Peyer's patch (tissue), 4 donors: ENCODE measurements around the gene SEPTIN5. TPM values are rescaled to one million over a fixed set of nuclear protein-coding genes. Genes with fewer than 3 reads are reported as not detected.

Source experiments
- DNase-seq, 3 donors: peaks; one replicate each; pipeline ENCODE4 v3.0.0-alpha.2; 2017 to 2019
- H3K27ac ChIP-seq, 4 donors: fragments of 200-600 bp; sonication (generic); one replicate each; pipeline ENCODE4 v1.5.1; 2016 to 2019
- H3K27me3 ChIP-seq, 2 donors: fragments of 200-600 bp; sonication (generic); one replicate each; pipeline ENCODE4 v1.5.1; 2019
- H3K36me3 ChIP-seq, 3 donors: fragments of 200-600 bp; sonication (generic); one replicate each; pipeline ENCODE4 v1.5.1; 2016 to 2019
- H3K4me1 ChIP-seq, 4 donors: fragments of 200-600 bp; sonication (generic); one replicate each; pipeline ENCODE4 v1.5.1; 2016 to 2019
- H3K4me3 ChIP-seq, 4 donors: fragments of 200-600 bp; sonication (generic); 1 replicate in 3 of 4; 2 replicates in 1 of 4; pipeline ENCODE4 v1.5.1; 2016 to 2019; ENCODE audit warnings: mild to moderate bottlenecking in 1 of 4
- H3K9me3 ChIP-seq, 4 donors: fragments of 200-600 bp; sonication (generic); one replicate each; pipeline ENCODE4 v1.5.1; 2016 to 2019; ENCODE audit warnings: mild to moderate bottlenecking in 1 of 4
- CTCF ChIP-seq, 6 experiments: fragments of 450-650 bp in 4 of 6; fragments of 200-600 bp in 2 of 6; sonication (generic) in 1 of 6; IDR thresholded peaks; one replicate each; pipeline ENCODE4 v1.5.1; 2017 to 2019; ENCODE audit warnings: antibody characterized with exemption in 6 of 6, mild to moderate bottlenecking in 3 of 6, moderate library complexity in 1 of 6
- POLR2A ChIP-seq, 2 donors: fragments of 450-650 bp; IDR thresholded peaks; one replicate each; pipeline ENCODE4 v1.5.1; 2017; ENCODE audit warnings: antibody characterized with exemption in 2 of 2, mild to moderate bottlenecking in 2 of 2, moderate library complexity in 2 of 2
- total RNA-seq, 4 donors: library from RNA; depleted of rRNA; stranded (reverse); fragments of >200 nt; gene quantifications; one replicate each; pipeline ENCODE4 v1.1.0, GENCODE V29; 2016

The SEPTIN5 gene
- total RNA-seq, 4 donors from 2014 or later, result 2.8 to 20.6 (median 5.0) TPM

DNA sequence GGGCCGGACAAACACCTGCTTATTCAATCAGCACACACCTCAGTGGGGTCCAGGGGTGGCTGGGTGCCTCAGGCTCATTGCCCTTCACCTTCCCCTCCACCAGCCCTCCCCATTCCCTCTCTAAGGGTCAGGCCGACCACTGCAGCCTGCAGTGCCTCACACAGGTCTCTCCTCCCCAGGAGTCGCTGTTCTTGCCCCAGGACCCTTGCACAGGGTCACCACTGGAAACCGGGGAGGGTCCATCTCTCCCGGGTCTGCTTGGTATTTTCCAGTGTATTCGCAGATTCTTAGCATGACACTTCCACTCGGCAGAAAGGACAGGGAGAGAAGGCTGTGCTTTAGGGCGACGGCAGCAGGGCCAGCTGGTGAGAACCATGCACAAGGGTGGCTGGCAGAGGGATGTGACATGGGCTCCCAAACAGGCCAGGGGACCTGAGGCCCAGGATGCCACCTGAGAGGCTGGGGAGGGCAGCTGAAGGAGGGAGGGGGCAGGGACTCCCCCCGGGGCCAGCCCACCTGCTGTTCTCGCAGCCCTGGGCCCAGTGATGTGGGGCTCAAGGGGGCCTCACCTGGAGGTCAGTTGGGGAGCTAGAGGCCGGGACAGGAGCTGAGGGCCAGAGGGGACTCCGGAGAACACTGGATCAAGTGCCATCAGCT lies 30.2 kb downstream of the SEPTIN5 start:
- no peak for DNase-seq
- no peak overlapping the region for H3K27ac ChIP-seq
- H3K27me3 ChIP-seq, result no peaks in the 10 kb centered on the region
- H3K4me3 ChIP-seq, result no peak overlapping the region
- no peaks in the 10 kb centered on the region for H3K4me1 ChIP-seq
- H3K36me3 ChIP-seq, result no peaks in the 10 kb centered on the region
- no peaks in the 10 kb centered on the region for H3K9me3 ChIP-seq
- TF ChIP-seq CTCF (IDR thresholded peaks at IDR 0.05) (no peak), POLR2A (IDR thresholded peaks at IDR 0.05) (no peak)

- DNase-seq, result no peak
- no peaks in the 10 kb centered on the region for H3K27me3 ChIP-seq
- TF ChIP-seq CTCF (IDR thresholded peaks at IDR 0.05) (no peak), POLR2A (IDR thresholded peaks at IDR 0.05) (no peak)
These were observed 31.1 kb downstream of the SEPTIN5 start for GRCh38 chr22:19745155-19746101.

DNA sequence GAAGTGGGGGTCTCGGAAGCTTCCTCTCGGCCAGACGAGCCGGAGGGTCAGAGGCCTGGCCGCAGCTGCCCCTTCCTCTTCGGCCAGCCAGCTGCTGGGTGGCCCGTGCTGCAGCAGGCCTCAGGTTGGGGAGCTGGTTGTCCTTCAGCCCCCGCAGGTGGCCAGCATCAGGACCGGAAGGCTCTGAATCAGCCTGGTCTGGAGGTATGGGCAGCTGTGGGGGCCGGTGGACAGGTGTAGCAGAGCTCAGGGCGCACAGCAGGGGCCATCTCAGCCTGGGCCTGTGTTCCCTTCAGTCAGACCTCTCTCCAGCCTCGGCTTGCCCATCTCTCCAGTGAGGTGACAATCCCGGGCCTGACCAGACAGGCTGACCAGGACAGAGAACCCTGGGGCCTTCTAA lies 32.4 kb downstream of the SEPTIN5 start:
- DNase-seq, result no peak
- TF ChIP-seq POLR2A (IDR thresholded peaks at IDR 0.05) (no peak), CTCF (IDR thresholded peaks at IDR 0.05) (no peak)
- no peak overlapping the region for H3K4me3 ChIP-seq

More at GRCh38 chr22:19745155-19746101, 31.1 kb downstream of the SEPTIN5 start:
- H3K36me3 ChIP-seq, result no peaks in the 10 kb centered on the region
- no peaks in the 10 kb centered on the region for H3K4me1 ChIP-seq
- H3K27ac ChIP-seq, result no peak overlapping the region
- H3K4me3 ChIP-seq, result no peak overlapping the region
- H3K9me3 ChIP-seq, result no peaks in the 10 kb centered on the region

GRCh38 chr22:19747551-19747950 lies 33.2 kb downstream of the SEPTIN5 start:
- Histone ChIP-seq H3K36me3 (no peaks in the 10 kb centered on the region), H3K9me3 (no peaks in the 10 kb centered on the region), H3K27ac (no peak overlapping the region), H3K4me3 (no peak overlapping the region), H3K27me3 (no peaks in the 10 kb centered on the region), H3K4me1 (no peaks in the 10 kb centered on the region)
- no peak for DNase-seq
- TF ChIP-seq POLR2A (IDR thresholded peaks at IDR 0.05) (no peak), CTCF (IDR thresholded peaks at IDR 0.05) (no peak)

More for the DNA sequence above, 32.4 kb downstream of the SEPTIN5 start:
- no peak overlapping the region for H3K27ac ChIP-seq
- H3K36me3 ChIP-seq, result no peaks in the 10 kb centered on the region
- no peaks in the 10 kb centered on the region for H3K27me3 ChIP-seq
- H3K4me1 ChIP-seq, result no peaks in the 10 kb centered on the region
- H3K9me3 ChIP-seq, result no peaks in the 10 kb centered on the region

GRCh38 chr22:19748139-19748538 lies 33.8 kb downstream of the SEPTIN5 start:
- Histone ChIP-seq H3K36me3 (no peaks in the 10 kb centered on the region), H3K9me3 (no peaks in the 10 kb centered on the region), H3K27me3 (no peaks in the 10 kb centered on the region), H3K4me1 (no peaks in the 10 kb centered on the region), H3K4me3 (no peak overlapping the region), H3K27ac (no peak overlapping the region)
- no peak for TF ChIP-seq CTCF (IDR thresholded peaks at IDR 0.05)
- TF ChIP-seq POLR2A (IDR thresholded peaks at IDR 0.05), result no peak
- DNase-seq, result no peak
